ENCODE measurements around the gene WNT10A. TPM values are rescaled to one million over a fixed set of nuclear protein-coding genes. Genes with fewer than 3 reads are reported as not detected.

WNT10A gene
- total RNA-seq, 6 experiments from 2014 or later = 0.31 TPM; not detected in 5

DNA sequence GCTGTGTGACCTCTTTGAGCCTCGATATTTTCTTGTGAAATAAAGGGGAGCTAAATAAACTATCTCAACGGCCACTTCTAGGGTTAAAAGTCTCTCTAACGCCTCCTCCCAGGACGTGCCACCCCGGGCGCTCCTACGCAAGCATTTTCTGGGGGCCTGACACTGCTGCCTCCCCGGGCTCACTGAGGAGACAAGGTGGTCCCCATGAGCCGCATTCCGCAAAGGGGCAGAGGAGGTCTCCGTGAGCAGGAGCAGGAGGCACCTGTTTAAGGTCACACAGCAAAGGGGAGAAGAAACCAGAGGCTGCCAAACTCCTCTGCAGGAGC is 913 bp upstream of the WNT10A start:
- DNase-seq (no peak), ATAC-seq (no peak)
- WGBS (ENCODE audit: insufficient coverage, low coverage, low lambda C conversion rate, missing lambda C conversion rate) = 7% methylated on average over 8 of the region's 11 CpGs
- Histone ChIP-seq H3K4me1 (peaks cover 0 to 5% (median 0%) of the 10 kb centered on the region in 4 donors), H3K4me3 (no peak overlapping the region), H3K27ac (no peak overlapping the region), H3K27me3 (peaks cover 0 to 28% of the 10 kb centered on the region in 2 donors), H3K9me3 (no peaks in the 10 kb centered on the region), H3K36me3 (no peaks in the 10 kb centered on the region)
- intact Hi-C loops (cut with DNase I) = no loop called here
- TF ChIP-seq CTCF (IDR thresholded peaks at IDR 0.05) (no peak), POLR2A (IDR thresholded peaks at IDR 0.05) (no peak)

DNA sequence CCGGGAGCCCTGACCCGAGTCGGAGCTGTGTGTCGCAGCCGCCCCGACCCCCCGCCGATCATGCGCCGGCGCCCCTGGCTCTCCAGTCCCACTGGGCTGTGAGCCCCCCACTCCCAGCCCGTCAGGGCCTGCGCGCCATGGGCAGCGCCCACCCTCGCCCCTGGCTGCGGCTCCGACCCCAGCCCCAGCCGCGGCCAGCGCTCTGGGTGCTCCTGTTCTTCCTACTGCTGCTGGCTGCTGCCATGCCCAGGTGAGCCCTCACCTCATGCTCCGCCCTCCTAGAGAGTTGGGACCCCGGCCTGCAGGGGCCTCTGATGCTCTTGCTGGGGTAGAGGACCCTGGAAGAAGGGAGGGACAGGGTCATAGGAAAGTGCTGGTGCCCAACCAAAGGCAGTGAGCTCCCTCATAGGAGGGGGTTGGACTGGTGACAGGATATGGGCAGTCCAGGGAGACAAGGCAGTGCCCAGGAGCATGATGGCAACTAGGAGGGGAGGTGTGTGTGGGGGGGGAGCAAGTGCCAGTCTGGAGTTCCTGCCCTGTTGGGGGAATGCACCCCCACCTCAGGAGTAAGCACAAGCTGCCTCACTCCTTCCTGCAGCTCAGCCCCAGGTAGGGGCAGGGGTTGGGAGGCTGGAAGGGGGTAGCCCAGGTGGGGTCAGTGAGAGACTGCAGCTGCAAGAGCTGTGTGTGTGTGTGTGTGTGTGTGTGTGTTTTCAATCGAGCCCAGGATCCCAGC is 375 bp downstream of the WNT10A start:
- no peaks in the 10 kb centered on the region for H3K9me3 ChIP-seq
- H3K36me3 ChIP-seq = no peaks in the 10 kb centered on the region
- H3K4me3 ChIP-seq = no peak overlapping the region
- peaks cover 0 to 5% (median 0%) of the 10 kb centered on the region in 4 donors for H3K4me1 ChIP-seq
- TF ChIP-seq CTCF (IDR thresholded peaks at IDR 0.05) (no peak), POLR2A (IDR thresholded peaks at IDR 0.05) (no peak)
- ATAC-seq = no peak
- WGBS (ENCODE audit: insufficient coverage, low coverage, low lambda C conversion rate, missing lambda C conversion rate) = 20% methylated on average over 1 of the region's 24 CpGs
- DNase-seq = no peak
- intact Hi-C loops (cut with DNase I) = no loop called here
- H3K27ac ChIP-seq = no peak overlapping the region
- H3K27me3 ChIP-seq = peaks cover 0 to 28% of the 10 kb centered on the region in 2 donors

DNA sequence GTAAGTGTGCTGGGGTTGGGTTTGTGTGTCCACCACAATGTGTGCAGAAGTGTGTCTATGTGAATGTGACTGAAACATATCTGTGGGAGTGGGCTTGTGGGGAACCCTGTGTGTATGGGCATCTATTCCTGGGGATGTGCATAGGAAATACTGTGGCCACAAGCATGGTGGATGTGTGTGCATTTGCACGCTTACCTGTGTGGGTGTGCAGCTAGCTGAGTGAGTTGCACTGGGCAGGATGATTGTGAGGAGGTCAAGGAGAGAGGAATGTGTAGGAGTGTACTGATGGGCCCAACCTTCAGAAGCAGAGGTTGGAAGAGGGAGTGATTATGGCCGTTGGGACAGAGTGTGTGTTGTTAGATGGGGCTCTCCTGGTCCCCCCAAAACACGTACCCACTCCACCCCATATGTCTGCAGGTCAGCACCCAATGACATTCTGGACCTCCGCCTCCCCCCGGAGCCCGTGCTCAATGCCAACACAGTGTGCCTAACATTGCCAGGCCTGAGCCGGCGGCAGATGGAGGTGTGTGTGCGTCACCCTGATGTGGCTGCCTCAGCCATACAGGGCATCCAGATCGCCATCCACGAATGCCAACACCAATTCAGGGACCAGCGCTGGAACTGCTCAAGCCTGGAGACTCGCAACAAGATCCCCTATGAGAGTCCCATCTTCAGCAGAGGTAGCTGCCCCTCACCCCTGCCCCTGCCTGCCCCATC is 1.2 kb downstream of the WNT10A start:
- WGBS (ENCODE audit: insufficient coverage, low coverage, low lambda C conversion rate, missing lambda C conversion rate) = 43% methylated on average over 7 of the region's 13 CpGs
- H3K36me3 ChIP-seq = no peaks in the 10 kb centered on the region
- no peak overlapping the region for H3K27ac ChIP-seq
- H3K4me1 ChIP-seq = peaks cover 0 to 5% (median 0%) of the 10 kb centered on the region in 4 donors
- TF ChIP-seq POLR2A (IDR thresholded peaks at IDR 0.05) (no peak), CTCF (IDR thresholded peaks at IDR 0.05) (no peak)
- no peak overlapping the region for H3K4me3 ChIP-seq
- no peak for DNase-seq
- H3K9me3 ChIP-seq = no peaks in the 10 kb centered on the region
- ATAC-seq = no peak
- H3K27me3 ChIP-seq = peaks cover 0 to 28% of the 10 kb centered on the region in 2 donors
- intact Hi-C loops (cut with DNase I) = no loop called here

DNA sequence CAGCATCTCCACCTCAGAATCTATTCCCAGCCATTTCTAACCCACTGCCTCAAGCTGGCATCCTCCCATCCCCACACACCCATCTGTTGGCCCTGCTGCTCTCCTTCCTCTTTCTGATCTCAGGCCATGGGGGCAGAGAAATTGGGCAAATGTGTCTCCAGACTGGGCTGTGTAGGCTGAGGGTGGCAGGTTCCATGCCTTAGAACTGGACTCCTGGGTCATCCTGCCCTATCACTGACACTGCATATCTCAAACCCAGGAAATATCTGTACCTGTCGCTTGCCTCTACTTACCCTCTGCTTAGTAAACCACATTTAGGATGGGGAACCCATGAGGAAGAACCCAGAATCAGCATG is 1.8 kb downstream of the WNT10A start:
- H3K27ac ChIP-seq = no peak overlapping the region
- H3K4me3 ChIP-seq = no peak overlapping the region
- peaks cover 0 to 28% of the 10 kb centered on the region in 2 donors for H3K27me3 ChIP-seq
- no peaks in the 10 kb centered on the region for H3K9me3 ChIP-seq
- no CpG with 5 or more reads among the region's 1 CpG for WGBS (ENCODE audit: insufficient coverage, low coverage, low lambda C conversion rate, missing lambda C conversion rate)
- no peaks in the 10 kb centered on the region for H3K36me3 ChIP-seq
- intact Hi-C loops (cut with DNase I) = no loop called here
- ATAC-seq = no peak
- TF ChIP-seq CTCF (IDR thresholded peaks at IDR 0.05) = no peak
- no peak for TF ChIP-seq POLR2A (IDR thresholded peaks at IDR 0.05)
- DNase-seq = no peak
- peaks cover 0 to 5% (median 0%) of the 10 kb centered on the region in 4 donors for H3K4me1 ChIP-seq
